Activated T-cell treated with anti-CD3 and anti-CD28 coated beads, Interleukin-2, amount 50 U/mL, for 24 hours (primary cell): ENCODE data around the gene ZNF366.

Experiments
- DNase-seq: peaks from one replicate; pipeline ENCODE4 v3.0.0-alpha.2; 2020
- H3K27ac Mint-ChIP-seq: 2 replicates; pipeline ENCODE4 v1.8.0; 2020; ENCODE audit warnings: mild to moderate bottlenecking, mixed read lengths
- H3K27me3 Mint-ChIP-seq: 2 replicates; pipeline ENCODE4 v1.8.0; 2020; ENCODE audit warnings: mixed read lengths
- H3K36me3 Mint-ChIP-seq: 2 replicates; pipeline ENCODE4 v1.8.0; 2020; ENCODE audit warnings: low read depth, mixed read lengths
- H3K4me1 Mint-ChIP-seq: 2 replicates; pipeline ENCODE4 v1.8.0; 2020; ENCODE audit warnings: low read depth, mixed read lengths
- H3K4me3 Mint-ChIP-seq: 2 replicates; pipeline ENCODE4 v1.8.0; 2020; ENCODE audit warnings: mild to moderate bottlenecking, moderate library complexity, mixed read lengths
- H3K9me3 Mint-ChIP-seq: 2 replicates; pipeline ENCODE4 v1.8.0; 2020; ENCODE audit warnings: mixed read lengths

ZNF366 gene

GRCh38 chr5:72489536-72489935 lies 17.7 kb downstream of the ZNF366 start:
- no peaks in the 10 kb centered on the region for H3K4me1 Mint-ChIP-seq
- no peaks in the 10 kb centered on the region for H3K36me3 Mint-ChIP-seq
- no peak for DNase-seq
- H3K9me3 Mint-ChIP-seq: no peaks in the 10 kb centered on the region
- peaks cover 11% of the 10 kb centered on the region for H3K27me3 Mint-ChIP-seq
- H3K27ac Mint-ChIP-seq: no peak overlapping the region
- H3K4me3 Mint-ChIP-seq: no peak overlapping the region

- no peak for DNase-seq
- Mint-ChIP-seq H3K9me3 (no peaks in the 10 kb centered on the region), H3K4me3 (no peak overlapping the region), H3K27me3 (peaks cover 11% of the 10 kb centered on the region), H3K4me1 (no peaks in the 10 kb centered on the region), H3K36me3 (no peaks in the 10 kb centered on the region), H3K27ac (no peak overlapping the region)
These were observed 18.5 kb downstream of the ZNF366 start for GRCh38 chr5:72488756-72489155.

GRCh38 chr5:72487177-72487576 lies 20.0 kb downstream of the ZNF366 start:
- DNase-seq: no peak
- no peak overlapping the region for H3K4me3 Mint-ChIP-seq
- no peaks in the 10 kb centered on the region for H3K9me3 Mint-ChIP-seq
- H3K27me3 Mint-ChIP-seq: peaks cover 10% of the 10 kb centered on the region
- no peaks in the 10 kb centered on the region for H3K36me3 Mint-ChIP-seq
- H3K27ac Mint-ChIP-seq: no peak overlapping the region
- no peaks in the 10 kb centered on the region for H3K4me1 Mint-ChIP-seq

- Mint-ChIP-seq H3K36me3 (no peaks in the 10 kb centered on the region), H3K9me3 (no peaks in the 10 kb centered on the region), H3K27ac (no peak overlapping the region), H3K4me1 (no peaks in the 10 kb centered on the region), H3K27me3 (peaks cover 17% of the 10 kb centered on the region), H3K4me3 (no peak overlapping the region)
- no peak for DNase-seq
These were observed 20.8 kb downstream of the ZNF366 start for GRCh38 chr5:72486371-72486770.

GRCh38 chr5:72485430-72485974 lies 21.7 kb downstream of the ZNF366 start:
- no peaks in the 10 kb centered on the region for H3K9me3 Mint-ChIP-seq

GRCh38 chr5:72482046-72482445 lies 25.2 kb downstream of the ZNF366 start:
- Mint-ChIP-seq H3K27ac (no peak overlapping the region), H3K9me3 (no peaks in the 10 kb centered on the region)
- DNase-seq: no peak

More at GRCh38 chr5:72485430-72485974, 21.7 kb downstream of the ZNF366 start:
- H3K4me1 Mint-ChIP-seq: no peaks in the 10 kb centered on the region
- no peak overlapping the region for H3K4me3 Mint-ChIP-seq
- no peak for DNase-seq
- H3K27me3 Mint-ChIP-seq: peaks cover 14% of the 10 kb centered on the region
- H3K36me3 Mint-ChIP-seq: no peaks in the 10 kb centered on the region
- H3K27ac Mint-ChIP-seq: no peak overlapping the region

GRCh38 chr5:72480841-72481240 lies 26.4 kb downstream of the ZNF366 start:
- Mint-ChIP-seq H3K27me3 (peaks cover 26% of the 10 kb centered on the region), H3K4me1 (no peaks in the 10 kb centered on the region), H3K27ac (no peak overlapping the region), H3K9me3 (no peaks in the 10 kb centered on the region), H3K36me3 (no peaks in the 10 kb centered on the region), H3K4me3 (no peak overlapping the region)
- no peak for DNase-seq

More at GRCh38 chr5:72482046-72482445, 25.2 kb downstream of the ZNF366 start:
- Mint-ChIP-seq H3K36me3 (no peaks in the 10 kb centered on the region), H3K27me3 (peaks cover 26% of the 10 kb centered on the region), H3K4me3 (no peak overlapping the region), H3K4me1 (no peaks in the 10 kb centered on the region)

GRCh38 chr5:72479921-72480320 lies 27.3 kb downstream of the ZNF366 start:
- DNase-seq: no peak
- H3K9me3 Mint-ChIP-seq: no peaks in the 10 kb centered on the region
- peaks cover 26% of the 10 kb centered on the region for H3K27me3 Mint-ChIP-seq
- no peak overlapping the region for H3K27ac Mint-ChIP-seq
- H3K4me3 Mint-ChIP-seq: no peak overlapping the region
- no peaks in the 10 kb centered on the region for H3K4me1 Mint-ChIP-seq
- no peaks in the 10 kb centered on the region for H3K36me3 Mint-ChIP-seq

GRCh38 chr5:72478684-72479083 lies 28.5 kb downstream of the ZNF366 start:
- Mint-ChIP-seq H3K27me3 (peaks cover 26% of the 10 kb centered on the region), H3K4me3 (no peak overlapping the region), H3K9me3 (no peaks in the 10 kb centered on the region), H3K4me1 (no peaks in the 10 kb centered on the region), H3K27ac (no peak overlapping the region), H3K36me3 (no peaks in the 10 kb centered on the region)
- no peak for DNase-seq

- no peak for DNase-seq
- Mint-ChIP-seq H3K27me3 (peaks cover 26% of the 10 kb centered on the region), H3K4me3 (no peak overlapping the region), H3K4me1 (no peaks in the 10 kb centered on the region), H3K9me3 (no peaks in the 10 kb centered on the region), H3K27ac (no peak overlapping the region), H3K36me3 (no peaks in the 10 kb centered on the region)
These were observed 28.9 kb downstream of the ZNF366 start for GRCh38 chr5:72478276-72478675.

- Mint-ChIP-seq H3K27ac (no peak overlapping the region), H3K27me3 (peaks cover 26% of the 10 kb centered on the region), H3K36me3 (no peaks in the 10 kb centered on the region), H3K4me1 (no peaks in the 10 kb centered on the region), H3K4me3 (no peak overlapping the region), H3K9me3 (no peaks in the 10 kb centered on the region)
- DNase-seq: no peak
These were observed 29.6 kb downstream of the ZNF366 start for GRCh38 chr5:72477644-72478043.

GRCh38 chr5:72477176-72477575 lies 30.0 kb downstream of the ZNF366 start:
- H3K4me3 Mint-ChIP-seq: no peak overlapping the region
- no peak for DNase-seq
- no peaks in the 10 kb centered on the region for H3K9me3 Mint-ChIP-seq
- no peaks in the 10 kb centered on the region for H3K4me1 Mint-ChIP-seq
- H3K27me3 Mint-ChIP-seq: peaks cover 24% of the 10 kb centered on the region
- no peak overlapping the region for H3K27ac Mint-ChIP-seq
- H3K36me3 Mint-ChIP-seq: no peaks in the 10 kb centered on the region

- H3K27me3 Mint-ChIP-seq: peaks cover 22% of the 10 kb centered on the region
These were observed 30.5 kb downstream of the ZNF366 start for GRCh38 chr5:72476721-72477120.

GRCh38 chr5:72476275-72476674 lies 30.9 kb downstream of the ZNF366 start:
- Mint-ChIP-seq H3K27me3 (peaks cover 22% of the 10 kb centered on the region), H3K36me3 (no peaks in the 10 kb centered on the region), H3K4me3 (no peak overlapping the region), H3K27ac (no peak overlapping the region), H3K9me3 (no peaks in the 10 kb centered on the region), H3K4me1 (no peaks in the 10 kb centered on the region)
- no peak for DNase-seq

More at GRCh38 chr5:72476721-72477120, 30.5 kb downstream of the ZNF366 start:
- no peaks in the 10 kb centered on the region for H3K36me3 Mint-ChIP-seq
- no peaks in the 10 kb centered on the region for H3K9me3 Mint-ChIP-seq
- DNase-seq: no peak
- no peaks in the 10 kb centered on the region for H3K4me1 Mint-ChIP-seq
- H3K4me3 Mint-ChIP-seq: no peak overlapping the region
- no peak overlapping the region for H3K27ac Mint-ChIP-seq

- Mint-ChIP-seq H3K27ac (no peak overlapping the region), H3K4me1 (no peaks in the 10 kb centered on the region), H3K36me3 (no peaks in the 10 kb centered on the region), H3K27me3 (peaks cover 29% of the 10 kb centered on the region), H3K4me3 (no peak overlapping the region), H3K9me3 (no peaks in the 10 kb centered on the region)
- no peak for DNase-seq
These were observed 32.7 kb downstream of the ZNF366 start for GRCh38 chr5:72474516-72474915.

GRCh38 chr5:72474046-72474500 lies 33.1 kb downstream of the ZNF366 start:
- no peak for DNase-seq
- H3K9me3 Mint-ChIP-seq: no peaks in the 10 kb centered on the region
- no peak overlapping the region for H3K4me3 Mint-ChIP-seq
- H3K27me3 Mint-ChIP-seq: peaks cover 29% of the 10 kb centered on the region
- H3K4me1 Mint-ChIP-seq: no peaks in the 10 kb centered on the region
- H3K27ac Mint-ChIP-seq: no peak overlapping the region
- no peaks in the 10 kb centered on the region for H3K36me3 Mint-ChIP-seq
